Measurements from ENCODE around the gene CDC26. TPM values are rescaled to one million over a fixed set of nuclear protein-coding genes. Genes with fewer than 3 reads are reported as not detected.
A peak's percentile ranks its signal among the peaks of the same experiment; 100 is the strongest.

CDC26 gene
- total RNA-seq, 2 donors from 2014 or later: 17.8 to 21.2 TPM

- H3K27me3 ChIP-seq (replicated peaks; ENCODE audit: insufficient read depth): no peaks in the 10 kb centered on the region
- no peaks in the 10 kb centered on the region for H3K4me1 ChIP-seq (replicated peaks)
- H3K9me3 ChIP-seq: no peaks in the 10 kb centered on the region
- no peak overlapping the region for H3K27ac ChIP-seq
- no peak for TF ChIP-seq POLR2A (IDR thresholded peaks at IDR 0.05)
- no peak for TF ChIP-seq CTCF (IDR thresholded peaks at IDR 0.05)
- TF ChIP-seq POLR2AphosphoS5 (IDR thresholded peaks at IDR 0.05): no peak
- H3K4me3 ChIP-seq: no peak overlapping the region
- intact Hi-C loops (cut with DNase I): no loop called here
- 91% methylated on average over 4 of the region's 4 CpGs for WGBS
- DNase-seq (ENCODE audit: low spot score): no peak
- peaks cover 0 to 4% of the 10 kb centered on the region in 2 donors for H3K36me3 ChIP-seq
Observed at GRCh38 chr9:113267911-113268566, 7.3 kb downstream of the CDC26 start.

- no peak for TF ChIP-seq POLR2AphosphoS5 (IDR thresholded peaks at IDR 0.05)
- no peak for TF ChIP-seq CTCF (IDR thresholded peaks at IDR 0.05)
- no peak for TF ChIP-seq POLR2A (IDR thresholded peaks at IDR 0.05)
- DNase-seq (ENCODE audit: low spot score): no peak
- H3K4me3 ChIP-seq: no peak overlapping the region
- H3K4me1 ChIP-seq (replicated peaks): no peaks in the 10 kb centered on the region
- 88% methylated on average over 3 of the region's 3 CpGs for WGBS
- no peaks in the 10 kb centered on the region for H3K9me3 ChIP-seq
- H3K27me3 ChIP-seq (replicated peaks; ENCODE audit: insufficient read depth): no peaks in the 10 kb centered on the region
- H3K36me3 ChIP-seq: no peaks in the 10 kb centered on the region
- intact Hi-C loops (cut with DNase I): no loop called here
- no peak overlapping the region for H3K27ac ChIP-seq
Observed at GRCh38 chr9:113266174-113266573, 9.2 kb downstream of the CDC26 start.

GRCh38 chr9:113261917-113262671 lies 13.3 kb downstream of the CDC26 start:
- no peaks in the 10 kb centered on the region for H3K9me3 ChIP-seq
- DNase-seq (ENCODE audit: low spot score): peak; percentile 13
- TF ChIP-seq POLR2A (IDR thresholded peaks at IDR 0.05): no peak
- TF ChIP-seq CTCF (IDR thresholded peaks at IDR 0.05): no peak
- TF ChIP-seq POLR2AphosphoS5 (IDR thresholded peaks at IDR 0.05): no peak
- no peaks in the 10 kb centered on the region for H3K4me1 ChIP-seq (replicated peaks)
- WGBS: 91% methylated on average over 1 of the region's 1 CpG
- no peaks in the 10 kb centered on the region for H3K27me3 ChIP-seq (replicated peaks; ENCODE audit: insufficient read depth)
- H3K4me3 ChIP-seq: no peak overlapping the region
- peaks cover 0 to 6% of the 10 kb centered on the region in 2 donors for H3K36me3 ChIP-seq
- peak overlapping the region in 1 of 2 donors; percentile 30 for H3K27ac ChIP-seq
- intact Hi-C loops (cut with DNase I): no loop called here

- Histone ChIP-seq H3K27me3 (replicated peaks; ENCODE audit: insufficient read depth) (no peaks in the 10 kb centered on the region), H3K4me1 (replicated peaks) (no peaks in the 10 kb centered on the region)
Observed at GRCh38 chr9:113258282-113258681, 17.1 kb downstream of the CDC26 start.

More at GRCh38 chr9:113258282-113258681, 17.1 kb downstream of the CDC26 start:
- H3K36me3 ChIP-seq: peaks cover 0 to 6% of the 10 kb centered on the region in 2 donors
- TF ChIP-seq CTCF (IDR thresholded peaks at IDR 0.05): no peak
- no peak for TF ChIP-seq POLR2AphosphoS5 (IDR thresholded peaks at IDR 0.05)
- TF ChIP-seq POLR2A (IDR thresholded peaks at IDR 0.05): no peak
- intact Hi-C loops (cut with DNase I): no loop called here
- peak overlapping the region in 1 of 2 donors; percentile 41 for H3K27ac ChIP-seq
- no peak overlapping the region for H3K4me3 ChIP-seq
- DNase-seq (ENCODE audit: low spot score): no peak
- WGBS: 33% methylated on average over 1 of the region's 1 CpG
- no peaks in the 10 kb centered on the region for H3K9me3 ChIP-seq

All from prostate gland (tissue), 2 donors.